ENCODE results near the gene ZYX. TPM values are rescaled to one million over a fixed set of nuclear protein-coding genes. Genes with fewer than 3 reads are reported as not detected.

The ZYX gene
- total and polyA plus RNA-seq, 9 of the 15 experiments (the other 6 are each of a cell fraction or from before 2014, with no cell fraction given): 1.8 to 130 (median 15.7) TPM

- TF ChIP-seq ZBTB5 (IDR thresholded peaks at IDR 0.05) (peak; percentile 99), NR4A1 (CRISPR knock-in tag; IDR thresholded peaks at IDR 0.05) (0 out of 2 replicates have a peak, but pooled peaks have one; percentile 15), NR4A1 (tag; IDR thresholded peaks at IDR 0.05) (no peak; the same call in 1 of the 2 replicates), REST (IDR thresholded peaks at IDR 0.05; ENCODE audit: borderline replicate concordance) (0 out of 2 replicates have a peak, but pooled peaks have one; percentile 12), REST (CRISPR knock-in tag; IDR thresholded peaks at IDR 0.05; ENCODE audit: low read depth) (0 out of 2 replicates have a peak, but pooled peaks have one; percentile 73), GMEB1 (CRISPR knock-in tag; IDR thresholded peaks at IDR 0.05) (peak; percentile 68), TCF7 (IDR thresholded peaks at IDR 0.05; ENCODE audit: borderline replicate concordance) (peak; percentile 63; the same call in 1 of the 2 replicates), ZBTB1 (CRISPR knock-in tag; IDR thresholded peaks at IDR 0.05; ENCODE audit: borderline replicate concordance, low read depth) (peak; percentile 42; the same call in 1 of the 2 replicates), CCNT2 (IDR thresholded peaks at IDR 0.05; ENCODE audit: borderline replicate concordance, extremely low read depth, insufficient read length, low read depth, low read length) (peak; percentile 43), KLF10 (CRISPR knock-in tag; IDR thresholded peaks at IDR 0.05) (0 out of 2 replicates have a peak, but pooled peaks have one; percentile 29), MTA3 (IDR thresholded peaks at IDR 0.05; ENCODE audit: borderline replicate concordance) (peak; percentile 77), RBBP5 (IDR thresholded peaks at IDR 0.05; ENCODE audit: borderline replicate concordance, insufficient read depth, low read length, poor library complexity, severe bottlenecking) (peak; percentile 4)
These were observed at the start of gene ZYX (continued) for GRCh38 chr7:143380646-143381426.

All from K562 (cell line).